Effector memory CD4-positive, alpha-beta T cell (primary cell): ENCODE results near the gene GYG2.
"Not testable (repeated sequence)": the region's sequence is repeated elsewhere in the genome, so short reads cannot be mapped to it uniquely, and the experiment has no call there.

Experiments
- DNase-seq, 3 donors: peaks; one replicate each; pipeline ENCODE4 v3.0.0-alpha.2; 2020
- H3K27ac ChIP-seq: 2 replicates; pipeline ENCODE4 v1.7.0; 2013; ENCODE audit warnings: mild to moderate bottlenecking, low read length, moderate library complexity; ENCODE audit not compliant: insufficient read depth, poor library complexity, severe bottlenecking
- H3K27me3 ChIP-seq: replicated peaks from 2 replicates; pipeline ENCODE4 v1.7.0; 2013; ENCODE audit warnings: mild to moderate bottlenecking, low read length; ENCODE audit not compliant: insufficient read depth, control insufficient read depth, poor library complexity, severe bottlenecking
- H3K36me3 ChIP-seq: 2 replicates; pipeline ENCODE4 v1.7.0; 2013; ENCODE audit warnings: mild to moderate bottlenecking, low read length, moderate library complexity; ENCODE audit not compliant: control insufficient read depth, insufficient read depth
- H3K4me1 ChIP-seq: 2 replicates; pipeline ENCODE4 v1.7.0; 2013; ENCODE audit warnings: low read length, mild to moderate bottlenecking; ENCODE audit not compliant: control insufficient read depth, insufficient read depth, poor library complexity, severe bottlenecking
- H3K4me3 ChIP-seq: 2 replicates; pipeline ENCODE4 v1.7.0; 2013; ENCODE audit warnings: low read length, low read depth, mild to moderate bottlenecking; ENCODE audit not compliant: insufficient read depth, poor library complexity, severe bottlenecking
- H3K9me3 ChIP-seq: 2 replicates; pipeline ENCODE4 v1.7.0; 2013; ENCODE audit warnings: mild to moderate bottlenecking, low read length, moderate library complexity; ENCODE audit not compliant: control insufficient read depth
- total RNA-seq, 3 donors: gene quantifications; one replicate each; lab custom pipeline; 2026; lab: John Stamatoyannopoulos, UW

Gene GYG2
- total RNA-seq, result 0 reads per million in 3 donors

GRCh38 chrX:2828344-2828958 is at the start of gene GYG2:
TSS of gene GYG2 (plus strand) at chrX:2828930. CDS start at chrX:2830189, 1,259 bp downstream.
- no peaks in the 10 kb centered on the region for H3K36me3 ChIP-seq
- H3K9me3 ChIP-seq, result no peaks in the 10 kb centered on the region
- H3K4me3 ChIP-seq, result no peak within 1 kb of the TSS
- DNase-seq, result no peak
- no peaks in the 10 kb centered on the region for H3K4me1 ChIP-seq
- peaks cover 17% of the 10 kb centered on the region for H3K27me3 ChIP-seq
- H3K27ac ChIP-seq, result no peak within 1 kb of the TSS

GRCh38 chrX:2780472-2781225 is 48.1 kb upstream of the GYG2 start:
- not testable (repeated sequence) for H3K27ac ChIP-seq, H3K9me3 ChIP-seq, DNase-seq, H3K27me3 ChIP-seq, H3K4me3 ChIP-seq, H3K36me3 ChIP-seq, H3K4me1 ChIP-seq

GRCh38 chrX:2781226-2781571 is 47.5 kb upstream of the GYG2 start:
- H3K36me3 ChIP-seq, result no peaks in the 10 kb centered on the region
- no peak overlapping the region for H3K27ac ChIP-seq
- no peak overlapping the region for H3K4me3 ChIP-seq
- no peaks in the 10 kb centered on the region for H3K4me1 ChIP-seq
- no peaks in the 10 kb centered on the region for H3K9me3 ChIP-seq
- H3K27me3 ChIP-seq, result no peaks in the 10 kb centered on the region
- DNase-seq, result no peak

- H3K27me3 ChIP-seq, result no peaks in the 10 kb centered on the region
- H3K36me3 ChIP-seq, result no peaks in the 10 kb centered on the region
- no peak for DNase-seq
- no peaks in the 10 kb centered on the region for H3K4me1 ChIP-seq
- H3K4me3 ChIP-seq, result no peak overlapping the region
- no peak overlapping the region for H3K27ac ChIP-seq
- no peaks in the 10 kb centered on the region for H3K9me3 ChIP-seq
Measured at GRCh38 chrX:2781698-2782097, 47.0 kb upstream of the GYG2 start.

- no peak for DNase-seq
- no peak overlapping the region for H3K4me3 ChIP-seq
- H3K9me3 ChIP-seq, result no peaks in the 10 kb centered on the region
- H3K27ac ChIP-seq, result no peak overlapping the region
- no peaks in the 10 kb centered on the region for H3K4me1 ChIP-seq
- H3K27me3 ChIP-seq, result no peaks in the 10 kb centered on the region
- H3K36me3 ChIP-seq, result no peaks in the 10 kb centered on the region
Measured at GRCh38 chrX:2782171-2782570, 46.6 kb upstream of the GYG2 start.

- H3K36me3 ChIP-seq, result no peaks in the 10 kb centered on the region
Measured at GRCh38 chrX:2782778-2783177, 46.0 kb upstream of the GYG2 start.

GRCh38 chrX:2784026-2784425 is 44.7 kb upstream of the GYG2 start:
- no peak for DNase-seq
- Histone ChIP-seq H3K4me1 (no peaks in the 10 kb centered on the region), H3K4me3 (no peak overlapping the region), H3K9me3 (no peaks in the 10 kb centered on the region), H3K27me3 (no peaks in the 10 kb centered on the region), H3K36me3 (no peaks in the 10 kb centered on the region), H3K27ac (no peak overlapping the region)

More at GRCh38 chrX:2782778-2783177, 46.0 kb upstream of the GYG2 start:
- Histone ChIP-seq H3K9me3 (no peaks in the 10 kb centered on the region), H3K27ac (no peak overlapping the region), H3K4me3 (no peak overlapping the region), H3K27me3 (no peaks in the 10 kb centered on the region), H3K4me1 (no peaks in the 10 kb centered on the region)
- no peak for DNase-seq

GRCh38 chrX:2785538-2785937 is 43.2 kb upstream of the GYG2 start:
- no peak overlapping the region for H3K27ac ChIP-seq
- no peaks in the 10 kb centered on the region for H3K9me3 ChIP-seq
- H3K4me3 ChIP-seq, result no peak overlapping the region
- H3K27me3 ChIP-seq, result no peaks in the 10 kb centered on the region
- H3K36me3 ChIP-seq, result no peaks in the 10 kb centered on the region
- no peak for DNase-seq
- no peaks in the 10 kb centered on the region for H3K4me1 ChIP-seq

- Histone ChIP-seq H3K4me1 (no peaks in the 10 kb centered on the region), H3K9me3 (no peaks in the 10 kb centered on the region), H3K27ac (no peak overlapping the region), H3K4me3 (no peak overlapping the region), H3K36me3 (no peaks in the 10 kb centered on the region), H3K27me3 (no peaks in the 10 kb centered on the region)
- DNase-seq, result no peak
Measured at GRCh38 chrX:2788980-2789379, 39.8 kb upstream of the GYG2 start.

- Histone ChIP-seq H3K36me3 (no peaks in the 10 kb centered on the region), H3K9me3 (no peaks in the 10 kb centered on the region), H3K4me1 (no peaks in the 10 kb centered on the region), H3K27me3 (no peaks in the 10 kb centered on the region), H3K27ac (no peak overlapping the region), H3K4me3 (no peak overlapping the region)
- DNase-seq, result no peak
Measured at GRCh38 chrX:2789569-2789968, 39.2 kb upstream of the GYG2 start.
